ENCODE results near the gene FMNL2.

DNA sequence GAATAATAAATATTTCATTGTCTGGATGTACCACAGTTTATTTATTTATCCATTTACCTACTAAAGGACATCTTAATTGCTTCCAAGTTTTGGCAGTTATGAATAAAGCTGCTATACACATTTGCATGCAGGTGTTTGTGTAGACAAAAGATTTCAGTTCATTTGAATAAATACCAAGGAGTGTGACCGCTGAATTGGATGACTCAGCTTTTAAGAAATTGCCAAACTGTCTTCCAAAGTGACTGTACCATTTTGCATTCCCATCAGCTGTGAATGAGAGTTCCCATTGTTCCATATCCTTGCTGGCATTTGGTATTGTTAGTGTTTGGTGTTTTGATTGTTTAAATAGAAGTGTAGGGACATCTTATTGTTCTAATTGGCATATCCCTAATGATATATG, 36.2 kb upstream of the FMNL2 start:
- TF ChIP-seq POLR2A (IDR thresholded peaks at IDR 0.05), result no peak
- TF ChIP-seq, protein P1, sequence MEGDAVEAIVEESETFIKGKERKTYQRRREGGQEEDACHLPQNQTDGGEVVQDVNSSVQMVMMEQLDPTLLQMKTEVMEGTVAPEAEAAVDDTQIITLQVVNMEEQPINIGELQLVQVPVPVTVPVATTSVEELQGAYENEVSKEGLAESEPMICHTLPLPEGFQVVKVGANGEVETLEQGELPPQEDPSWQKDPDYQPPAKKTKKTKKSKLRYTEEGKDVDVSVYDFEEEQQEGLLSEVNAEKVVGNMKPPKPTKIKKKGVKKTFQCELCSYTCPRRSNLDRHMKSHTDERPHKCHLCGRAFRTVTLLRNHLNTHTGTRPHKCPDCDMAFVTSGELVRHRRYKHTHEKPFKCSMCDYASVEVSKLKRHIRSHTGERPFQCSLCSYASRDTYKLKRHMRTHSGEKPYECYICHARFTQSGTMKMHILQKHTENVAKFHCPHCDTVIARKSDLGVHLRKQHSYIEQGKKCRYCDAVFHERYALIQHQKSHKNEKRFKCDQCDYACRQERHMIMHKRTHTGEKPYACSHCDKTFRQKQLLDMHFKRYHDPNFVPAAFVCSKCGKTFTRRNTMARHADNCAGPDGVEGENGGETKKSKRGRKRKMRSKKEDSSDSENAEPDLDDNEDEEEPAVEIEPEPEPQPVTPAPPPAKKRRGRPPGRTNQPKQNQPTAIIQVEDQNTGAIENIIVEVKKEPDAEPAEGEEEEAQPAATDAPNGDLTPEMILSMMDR (IDR thresholded peaks at IDR 0.05), result no peak

Measured in esophagus squamous epithelium (tissue), 4 donors.